HG02973 (cell line): ENCODE data around the gene EXOSC2.

ENCODE experiments used
- ATAC-seq: cut with Tn5 transposase; IDR thresholded peaks from one replicate; pipeline ENCODE4 v1.9.1; 2021; ENCODE audit warnings: moderate library complexity; ENCODE audit not compliant: unreplicated experiment

Gene EXOSC2

DNA sequence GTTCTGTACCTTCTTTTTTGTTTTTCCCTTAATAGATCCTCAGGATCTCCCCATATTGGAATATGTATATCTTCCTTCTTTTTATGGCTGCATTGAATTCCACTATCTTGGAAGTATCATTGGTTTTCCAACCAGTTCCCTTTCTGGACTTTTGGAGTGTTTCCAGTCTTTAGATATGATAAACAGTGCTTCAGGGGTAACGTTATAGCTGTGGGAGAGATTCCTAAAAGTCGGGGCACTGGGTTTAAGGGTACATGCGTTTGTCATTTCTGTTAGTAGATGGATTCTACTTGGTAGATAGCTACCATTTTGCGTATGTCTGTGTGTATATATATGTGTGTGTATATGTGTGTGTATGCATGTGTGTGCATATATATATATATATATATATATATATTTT lies 42.0 kb downstream of the EXOSC2 start:
- ATAC-seq: no peak

DNA sequence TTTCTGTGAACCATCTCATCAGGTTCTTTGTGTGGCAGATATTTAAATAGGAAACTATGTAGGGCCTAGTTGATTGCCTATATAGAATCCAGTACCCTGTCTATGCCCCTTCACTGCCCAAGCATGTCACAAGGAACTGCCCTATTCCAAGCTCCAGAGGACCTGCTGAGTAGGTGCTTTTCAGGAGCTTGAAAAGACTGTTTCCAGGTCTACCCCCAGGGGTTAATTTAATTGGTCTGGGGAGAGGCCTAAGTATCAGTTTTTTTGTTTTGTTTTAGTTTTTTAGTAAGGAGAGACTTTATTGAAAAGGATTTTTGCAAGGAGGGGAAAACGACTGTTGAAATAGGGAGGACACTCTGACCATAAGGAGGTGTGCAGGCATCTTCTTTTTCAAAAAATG lies 43.3 kb downstream of the EXOSC2 start:
- ATAC-seq: no peak

DNA sequence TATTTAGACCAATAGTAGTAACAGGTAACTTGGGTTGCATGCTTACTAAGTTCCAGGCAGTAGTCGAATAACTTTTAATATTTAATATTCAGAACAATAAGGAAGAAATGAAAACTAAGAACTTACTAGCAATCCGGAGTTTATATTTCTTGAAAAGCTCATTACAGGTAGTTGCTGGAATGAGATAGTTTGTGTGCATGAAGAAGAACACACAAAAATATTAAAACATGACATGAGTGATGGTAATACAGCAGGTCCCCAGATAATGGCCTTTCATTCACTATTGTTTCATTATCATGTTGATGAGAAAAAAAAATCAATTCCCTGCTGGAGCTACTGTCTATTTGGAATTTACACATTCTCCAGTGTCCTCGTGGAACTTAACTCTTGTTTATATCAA lies 44.7 kb downstream of the EXOSC2 start:
- no peak for ATAC-seq

DNA sequence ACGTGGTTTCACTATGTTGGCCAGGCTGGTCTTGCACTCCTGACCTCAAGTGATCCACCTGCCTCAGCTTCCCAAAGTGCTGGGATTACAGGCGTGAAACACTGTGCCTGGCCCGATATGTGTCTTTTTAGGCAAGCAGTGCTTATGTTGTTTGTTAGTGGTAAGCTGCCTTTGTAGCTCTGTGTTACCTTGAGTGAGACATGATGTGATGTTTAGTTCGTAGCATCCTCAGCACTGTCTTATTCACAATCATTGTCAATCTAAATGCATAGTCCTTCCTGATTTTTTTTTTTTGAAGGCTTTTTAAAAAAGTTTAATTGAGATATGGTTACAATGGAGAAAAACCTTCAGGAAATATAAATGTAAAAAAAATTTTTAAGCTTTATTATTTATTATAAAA lies 45.5 kb downstream of the EXOSC2 start:
- ATAC-seq: no peak

DNA sequence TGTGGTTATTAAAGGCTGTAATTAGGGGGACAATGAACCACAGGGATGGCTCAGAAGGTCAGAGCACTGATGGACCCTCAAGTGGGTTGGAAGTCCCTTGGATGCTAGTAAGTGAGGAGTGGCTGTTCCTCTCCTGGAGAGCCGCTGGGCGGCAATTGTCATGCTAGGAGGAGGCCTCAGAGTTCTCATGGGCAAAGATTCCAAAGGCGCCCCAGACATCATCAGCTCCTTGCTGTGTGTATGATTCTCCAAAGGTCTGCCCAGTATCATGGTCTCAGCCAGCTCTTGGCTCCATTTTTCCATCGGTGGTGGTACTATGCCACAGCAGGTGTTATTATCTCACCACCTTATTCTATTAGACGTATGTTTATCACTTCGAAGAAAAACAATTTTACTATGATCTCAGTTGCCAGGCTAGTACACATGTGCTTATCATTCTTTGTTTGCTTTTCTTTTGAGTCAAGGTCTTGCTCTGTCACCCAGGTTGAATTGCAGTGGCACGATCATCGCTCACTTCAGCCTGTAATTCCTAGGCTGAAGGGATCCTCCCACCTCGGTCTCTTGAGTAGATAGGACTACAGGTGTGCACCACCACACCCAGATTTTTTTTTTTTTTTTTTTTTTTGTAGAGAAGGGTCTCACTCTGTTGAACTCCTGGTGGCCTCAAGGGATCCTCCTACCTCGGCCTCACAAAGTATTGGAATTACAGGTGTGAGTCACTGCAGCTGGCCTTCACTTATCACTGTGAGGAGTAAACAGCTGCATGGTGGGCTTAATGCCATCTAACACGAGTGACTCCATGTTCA lies 46.8 kb downstream of the EXOSC2 start:
- ATAC-seq: no peak

DNA sequence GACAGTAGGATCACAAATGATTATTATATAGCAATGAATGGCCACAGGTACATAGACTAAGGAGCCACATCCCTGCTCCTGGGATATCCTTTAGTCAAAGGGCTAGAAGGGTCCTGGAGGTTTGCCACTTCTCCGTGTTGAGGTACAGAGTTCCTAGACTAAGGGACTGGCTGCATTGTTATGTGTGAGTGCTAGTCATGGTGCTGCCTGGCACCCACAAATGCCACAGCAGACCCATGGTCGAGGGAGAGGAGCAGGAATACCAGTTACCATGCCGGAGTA lies 47.4 kb downstream of the EXOSC2 start:
- no peak for ATAC-seq

DNA sequence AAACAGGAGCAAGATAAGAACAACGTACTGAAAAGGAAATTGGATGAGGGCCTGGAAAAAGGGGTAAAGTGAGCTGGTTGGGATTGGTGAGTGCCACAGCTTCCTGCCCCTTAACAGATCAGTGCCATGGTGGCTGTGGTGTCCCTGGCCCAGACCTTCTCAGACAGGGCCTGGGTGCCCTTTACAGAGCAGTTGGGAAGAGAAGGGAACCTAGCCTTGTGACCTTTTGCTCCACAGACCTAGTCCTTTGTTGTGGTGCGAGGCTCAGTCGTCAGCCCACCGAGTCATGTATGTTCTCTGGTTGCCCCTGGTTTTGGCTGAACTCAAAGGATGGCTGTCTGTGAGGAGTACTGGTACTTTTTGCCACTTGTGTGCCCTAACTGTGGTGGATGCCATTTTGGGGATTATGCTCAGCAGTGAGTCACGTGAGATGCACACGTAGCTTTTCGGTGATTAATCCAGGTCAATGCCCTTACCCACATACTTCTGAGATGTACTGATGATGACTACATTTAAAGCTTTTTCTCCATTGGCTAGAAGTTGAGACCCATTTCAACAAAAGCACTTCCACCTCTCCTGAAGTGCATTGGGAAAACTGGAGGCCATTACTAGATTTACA lies 48.4 kb downstream of the EXOSC2 start:
- ATAC-seq: no peak

DNA sequence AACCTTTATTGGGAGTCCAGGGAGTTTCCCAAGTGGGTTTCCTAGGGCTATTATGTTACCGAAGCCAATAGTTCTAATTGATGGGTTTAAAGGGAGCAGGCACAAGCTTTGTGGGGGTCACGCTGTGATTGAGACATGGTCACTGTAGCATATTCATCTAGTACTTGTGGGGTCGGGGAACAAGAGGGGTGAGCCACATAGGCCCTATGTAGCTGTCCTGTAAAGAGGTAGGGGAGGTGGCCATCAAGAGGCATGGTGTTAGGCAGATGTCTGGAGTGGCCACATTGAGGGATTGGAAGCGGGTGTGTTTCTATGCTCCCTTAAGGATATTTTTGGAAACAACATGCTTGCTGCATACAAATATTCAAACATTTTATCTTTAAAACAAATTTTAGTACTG lies 50.1 kb downstream of the EXOSC2 start:
- no peak for ATAC-seq

DNA sequence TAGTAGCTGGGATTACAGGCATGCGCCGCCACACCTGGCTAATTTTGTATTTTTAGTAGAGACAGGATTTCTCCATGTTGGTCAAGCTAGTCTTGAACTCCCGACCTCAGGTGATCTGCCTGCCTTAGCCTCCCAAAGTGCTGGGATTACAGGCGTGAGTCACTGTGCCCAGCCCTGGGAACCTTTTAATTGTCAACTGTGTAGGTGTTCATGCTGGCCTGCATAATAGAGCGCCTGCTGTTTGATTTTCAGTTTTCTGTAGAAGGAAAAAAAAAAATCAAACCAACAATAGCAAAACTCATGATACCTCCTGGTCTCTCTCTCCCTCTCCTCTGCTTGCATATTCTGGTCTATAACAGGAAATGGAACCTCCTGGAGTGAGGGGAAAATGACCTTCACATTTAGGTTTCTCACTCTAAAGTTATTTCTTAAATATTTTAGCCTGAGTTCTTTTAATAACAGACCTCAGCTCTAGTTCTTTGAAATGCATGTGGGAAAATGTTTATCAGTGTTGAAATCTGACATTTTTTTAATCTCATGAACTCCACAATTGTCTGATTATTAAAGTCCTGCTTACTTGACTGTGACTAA lies 51.7 kb downstream of the EXOSC2 start:
- ATAC-seq: no peak

DNA sequence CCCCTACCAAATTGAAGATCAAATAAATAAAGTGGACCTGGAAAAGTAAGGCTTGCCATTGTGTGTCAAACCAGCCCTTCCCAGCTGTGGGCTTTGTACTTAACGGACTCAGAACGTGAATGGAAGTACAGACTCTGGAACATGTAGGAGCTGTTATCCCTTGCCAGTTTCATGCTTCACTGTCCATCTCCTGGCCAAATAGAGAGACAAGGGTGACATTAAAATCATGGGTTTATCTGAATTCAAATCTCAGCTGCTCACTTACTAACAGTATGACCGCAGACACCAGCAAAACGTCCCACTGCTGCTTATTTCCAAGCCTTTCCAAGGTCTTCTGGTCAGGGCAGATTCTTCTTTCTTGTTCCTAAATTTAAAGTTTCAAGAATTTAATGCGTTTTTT lies 52.2 kb downstream of the EXOSC2 start:
- ATAC-seq: no peak

DNA sequence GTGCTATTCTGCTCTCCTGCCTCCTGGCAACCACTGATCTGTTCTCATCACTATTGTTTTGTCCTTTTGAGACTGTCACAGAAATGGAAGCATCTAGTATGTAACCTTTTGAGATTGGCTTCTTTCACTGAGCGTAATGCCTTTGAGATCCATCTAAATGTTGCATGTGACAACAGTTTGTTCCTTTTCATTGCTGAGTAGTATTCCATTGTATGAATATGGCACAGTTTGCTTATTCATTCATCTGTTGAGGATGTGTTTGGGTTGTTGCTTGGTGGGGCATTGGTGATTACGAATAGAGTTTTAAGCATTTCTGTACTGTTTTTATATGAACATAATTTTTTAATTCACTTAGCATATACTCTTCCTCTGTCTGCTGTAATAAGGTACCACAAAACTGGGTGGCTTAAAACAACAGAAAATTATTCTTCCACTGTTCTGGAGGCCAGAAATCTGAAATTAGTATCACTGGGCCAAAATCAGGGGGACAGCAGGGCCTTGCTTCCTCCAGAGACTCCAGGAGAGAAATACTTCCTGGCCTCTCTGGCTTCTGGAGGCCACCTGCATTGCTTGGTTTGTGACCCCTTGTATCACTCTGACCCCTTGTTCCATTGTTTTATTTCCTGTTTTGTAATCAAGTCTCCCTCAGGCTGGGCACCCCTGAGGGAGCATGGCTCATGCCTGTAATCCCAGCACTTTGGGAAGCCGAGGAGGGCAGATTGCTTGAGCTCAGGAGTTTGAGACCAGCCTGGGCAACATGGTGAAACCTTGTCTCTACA lies 53.0 kb downstream of the EXOSC2 start:
- ATAC-seq: no peak

DNA sequence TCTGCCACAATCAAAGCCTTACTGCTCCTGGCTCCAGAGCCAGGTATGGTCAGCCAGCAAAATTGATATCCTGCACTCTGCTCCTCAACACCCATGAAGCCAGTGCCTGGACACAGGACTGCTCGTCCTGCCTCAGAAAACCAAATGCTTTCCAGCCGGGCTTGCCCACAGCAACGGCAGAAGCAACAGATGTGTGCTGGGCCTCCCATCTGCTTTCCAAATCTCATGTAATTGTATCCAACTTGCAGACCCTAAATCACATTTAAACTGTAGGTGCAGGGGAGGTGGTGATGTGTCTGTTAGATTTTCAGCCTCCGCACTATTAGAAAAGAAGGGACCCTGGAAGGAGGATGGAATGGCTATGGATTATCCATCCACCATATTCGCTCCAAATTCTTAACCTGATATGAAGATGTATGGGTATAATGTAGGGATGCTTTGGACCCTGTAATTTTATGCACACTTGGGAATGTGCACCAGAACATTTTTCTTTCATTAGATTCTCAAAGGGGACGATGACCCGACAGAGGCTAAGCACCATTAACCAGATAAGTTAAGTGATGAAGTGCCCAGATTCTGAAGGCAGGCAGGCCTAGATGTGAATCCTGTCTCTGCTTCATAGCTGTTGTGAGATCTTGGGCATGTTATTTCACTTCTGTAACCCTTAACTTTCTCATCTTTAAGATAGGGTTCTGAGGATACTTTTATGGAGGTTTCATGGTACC lies 58.2 kb downstream of the EXOSC2 start:
- no peak for ATAC-seq
